WTC11 (cell line): ENCODE measurements around the gene PRPF8. TPM values are rescaled to one million over a fixed set of nuclear protein-coding genes. Genes with fewer than 3 reads are reported as not detected.

Experiments used
- ATAC-seq: fragments of 200-7000 bp; cut with Tn5 transposase; 2 replicates; pipeline ENCODE4 v1.10.0; 2021; ENCODE audit warnings: mild to moderate bottlenecking, moderate library complexity
- CTCF ChIA-PET: fragments of 300-600 bp; sonication (Branson Sonifier 250); formaldehyde crosslinking; loops from one replicate; lab custom pipeline; 2021; ENCODE audit warnings: antibody characterized with exemption; lab: Charles Lee
- POLR2A ChIA-PET: fragments of 350-600 bp; sonication (Branson Sonifier 250); formaldehyde crosslinking; loops from one replicate; lab custom pipeline; 2021; ENCODE audit warnings: antibody characterized with exemption; lab: Charles Lee
- DNase-seq: peaks from one replicate; pipeline ENCODE4 v3.0.0; 2021; ENCODE audit warnings: low spot score
- H3K27ac Mint-ChIP-seq: 2 replicates; pipeline ENCODE4 v1.8.0; 2021; ENCODE audit warnings: mixed read lengths
- H3K27me3 Mint-ChIP-seq: 2 replicates; pipeline ENCODE4 v1.8.0; 2021; ENCODE audit warnings: low read depth, mild to moderate bottlenecking, moderate library complexity, mixed read lengths
- H3K36me3 Mint-ChIP-seq: 2 replicates; pipeline ENCODE4 v1.8.0; 2021; ENCODE audit warnings: mixed read lengths
- H3K4me1 Mint-ChIP-seq: 2 replicates; pipeline ENCODE4 v1.8.0; 2022; ENCODE audit warnings: mixed read lengths
- H3K4me3 Mint-ChIP-seq: 2 replicates; pipeline ENCODE4 v1.8.0; 2021; ENCODE audit warnings: mild to moderate bottlenecking, moderate library complexity, mixed read lengths
- H3K9me3 Mint-ChIP-seq: 2 replicates; pipeline ENCODE4 v1.8.0; 2021; ENCODE audit warnings: mixed read lengths
- CREM ChIP-seq: sonication (generic); formaldehyde crosslinking; IDR thresholded peaks from 2 replicates; pipeline ENCODE4 v1.8.1; 2022; ENCODE audit warnings: mild to moderate bottlenecking, missing genetic modification reagents, moderate library complexity
- ETV6 ChIP-seq: sonication (generic); formaldehyde crosslinking; IDR thresholded peaks from 2 replicates; pipeline ENCODE4 v1.8.1; 2022; ENCODE audit warnings: mild to moderate bottlenecking, missing genetic modification reagents
- FOXK1 ChIP-seq: sonication (generic); formaldehyde crosslinking; IDR thresholded peaks from 2 replicates; pipeline ENCODE4 v1.8.0; 2022; ENCODE audit warnings: mild to moderate bottlenecking, moderate library complexity, missing genetic modification reagents
- GTF2I ChIP-seq: fragments of 250-450 bp; sonication (Bioruptor Pico); conservative IDR thresholded peaks from 2 replicates; pipeline ENCODE4 v1.4.0; 2021; ENCODE audit warnings: mild to moderate bottlenecking
- MYBL2 ChIP-seq: sonication (generic); formaldehyde crosslinking; IDR thresholded peaks from 2 replicates; pipeline ENCODE4 v1.8.1; 2023; ENCODE audit warnings: mild to moderate bottlenecking, moderate library complexity, missing genetic modification reagents
- NR1H2 ChIP-seq: sonication (generic); formaldehyde crosslinking; IDR thresholded peaks from 2 replicates; pipeline ENCODE4 v1.9.0; 2021; ENCODE audit warnings: mild to moderate bottlenecking, moderate library complexity, missing genetic modification reagents
- NR2C2 ChIP-seq: sonication (generic); formaldehyde crosslinking; IDR thresholded peaks from 2 replicates; pipeline ENCODE4 v1.8.0; 2022; ENCODE audit warnings: mild to moderate bottlenecking, missing genetic modification reagents
- OVOL2 ChIP-seq: fragments of 250-450 bp; sonication (Bioruptor Pico); IDR thresholded peaks from 2 replicates; pipeline ENCODE4 v1.9.0; 2021; ENCODE audit warnings: mild to moderate bottlenecking, borderline replicate concordance
- RORB ChIP-seq: fragments of 250-450 bp; sonication (Bioruptor Pico); IDR thresholded peaks from 2 replicates; pipeline ENCODE4 v1.9.0; 2021; ENCODE audit warnings: mild to moderate bottlenecking
- SMAD3 ChIP-seq: sonication (generic); formaldehyde crosslinking; IDR thresholded peaks from 2 replicates; pipeline ENCODE4 v1.8.0; 2022; ENCODE audit warnings: missing genetic modification reagents, mild to moderate bottlenecking, borderline replicate concordance
- ZBTB21 ChIP-seq: sonication (generic); formaldehyde crosslinking; IDR thresholded peaks from 2 replicates; pipeline ENCODE4 v1.8.1; 2023; ENCODE audit warnings: mild to moderate bottlenecking, missing genetic modification reagents, borderline replicate concordance
- ZNF121 ChIP-seq: sonication (generic); formaldehyde crosslinking; IDR thresholded peaks from 2 replicates; pipeline ENCODE4 v1.8.0; 2023; ENCODE audit warnings: missing genetic modification reagents
- ZNF423 ChIP-seq: fragments of 250-450 bp; sonication (Bioruptor Pico); IDR thresholded peaks from 2 replicates; pipeline ENCODE4 v2.1.2; 2022; ENCODE audit warnings: mild to moderate bottlenecking, moderate library complexity
- total RNA-seq: library from RNA; stranded (reverse); gene quantifications from 3 replicates; pipeline ENCODE4 v1.2.3, GENCODE V29; 2021
- TF ChIP-seq, protein P1 (sequence below): sonication (generic); formaldehyde crosslinking; IDR thresholded peaks from 2 replicates; pipeline ENCODE4 v1.8.1; 2022; ENCODE audit warnings: missing genetic modification reagents, borderline replicate concordance
- TF ChIP-seq, protein P2 (sequence below): sonication (generic); formaldehyde crosslinking; IDR thresholded peaks from 2 replicates; pipeline ENCODE4 v1.8.1; 2023; ENCODE audit warnings: mild to moderate bottlenecking, missing genetic modification reagents
- TF ChIP-seq, protein P3 (sequence below): fragments of 250-450 bp; sonication (Bioruptor Pico); IDR thresholded peaks from 2 replicates; pipeline ENCODE4 v1.9.0; 2021; ENCODE audit warnings: mild to moderate bottlenecking
- TF ChIP-seq, protein P4 (sequence below): sonication (generic); formaldehyde crosslinking; conservative IDR thresholded peaks from 2 replicates; pipeline ENCODE4 v1.8.1; 2023; ENCODE audit warnings: mild to moderate bottlenecking, low read depth, missing genetic modification reagents, moderate library complexity

PRPF8 gene
- total RNA-seq, 1 experiment from 2014 or later: 388 TPM

DNA sequence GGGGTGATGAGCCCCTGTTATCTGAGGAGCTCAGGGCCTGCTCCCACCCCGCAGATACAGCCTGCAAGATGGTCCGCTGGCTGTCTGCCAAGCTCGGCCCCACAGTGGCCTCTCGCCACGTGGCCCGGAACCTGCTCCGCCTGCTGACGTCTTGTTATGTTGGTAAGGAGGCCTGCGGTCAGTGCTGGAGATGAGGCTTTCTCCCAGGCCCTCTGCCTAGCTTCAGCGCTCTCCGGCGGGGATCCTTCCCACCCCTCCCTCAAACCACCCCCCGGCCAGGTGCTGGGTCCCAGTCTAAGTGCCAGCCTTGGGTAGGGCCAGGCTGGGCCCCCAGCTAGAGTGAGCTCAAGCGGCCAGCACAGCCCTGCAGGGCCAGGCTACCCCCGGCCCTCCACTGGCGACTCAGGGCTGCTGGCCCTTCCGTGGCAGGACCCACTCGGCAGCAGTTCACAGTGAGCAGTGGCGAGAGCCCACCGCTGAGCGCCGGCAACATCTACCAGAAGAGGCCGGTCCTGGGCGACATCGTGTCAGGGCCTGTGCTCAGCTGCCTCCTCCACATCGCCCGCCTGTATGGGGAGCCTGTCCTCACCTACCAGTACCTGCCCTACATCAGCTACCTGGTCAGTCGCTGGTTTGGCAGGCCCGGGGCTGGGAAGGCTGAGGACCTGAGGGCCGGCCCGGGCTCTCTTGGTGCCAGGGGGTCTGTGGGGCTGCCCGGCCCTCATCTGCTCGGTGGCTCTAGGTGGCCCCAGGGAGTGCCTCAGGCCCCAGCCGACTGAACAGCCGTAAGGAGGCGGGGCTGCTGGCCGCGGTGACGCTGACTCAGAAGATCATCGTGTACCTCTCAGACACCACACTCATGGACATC is 45.9 kb upstream of the PRPF8 start:
- Mint-ChIP-seq H3K36me3 (no peaks in the 10 kb centered on the region; the same call in 1 of the 2 replicates), H3K4me3 (no peak overlapping the region), H3K27ac (no peak overlapping the region), H3K4me1 (peaks cover 1% of the 10 kb centered on the region; the same call in 1 of the 2 replicates), H3K27me3 (no peaks in the 10 kb centered on the region), H3K9me3 (no peaks in the 10 kb centered on the region)
- no peak for DNase-seq
- CTCF ChIA-PET: no interaction called here
- TF ChIP-seq, protein P1, sequence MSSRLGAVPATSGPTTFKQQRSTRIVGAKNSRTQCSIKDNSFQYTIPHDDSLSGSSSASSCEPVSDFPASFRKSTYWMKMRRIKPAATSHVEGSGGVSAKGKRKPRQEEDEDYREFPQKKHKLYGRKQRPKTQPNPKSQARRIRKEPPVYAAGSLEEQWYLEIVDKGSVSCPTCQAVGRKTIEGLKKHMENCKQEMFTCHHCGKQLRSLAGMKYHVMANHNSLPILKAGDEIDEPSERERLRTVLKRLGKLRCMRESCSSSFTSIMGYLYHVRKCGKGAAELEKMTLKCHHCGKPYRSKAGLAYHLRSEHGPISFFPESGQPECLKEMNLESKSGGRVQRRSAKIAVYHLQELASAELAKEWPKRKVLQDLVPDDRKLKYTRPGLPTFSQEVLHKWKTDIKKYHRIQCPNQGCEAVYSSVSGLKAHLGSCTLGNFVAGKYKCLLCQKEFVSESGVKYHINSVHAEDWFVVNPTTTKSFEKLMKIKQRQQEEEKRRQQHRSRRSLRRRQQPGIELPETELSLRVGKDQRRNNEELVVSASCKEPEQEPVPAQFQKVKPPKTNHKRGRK (CRISPR knock-in tag): no peak
- TF ChIP-seq OVOL2 (no peak), ETV6 (CRISPR knock-in tag) (no peak), ZNF423 (CRISPR knock-in tag) (no peak), NR2C2 (no peak), RORB (CRISPR knock-in tag) (no peak), NR1H2 (CRISPR knock-in tag) (no peak), CREM (CRISPR knock-in tag) (no peak)
- TF ChIP-seq, protein P2, sequence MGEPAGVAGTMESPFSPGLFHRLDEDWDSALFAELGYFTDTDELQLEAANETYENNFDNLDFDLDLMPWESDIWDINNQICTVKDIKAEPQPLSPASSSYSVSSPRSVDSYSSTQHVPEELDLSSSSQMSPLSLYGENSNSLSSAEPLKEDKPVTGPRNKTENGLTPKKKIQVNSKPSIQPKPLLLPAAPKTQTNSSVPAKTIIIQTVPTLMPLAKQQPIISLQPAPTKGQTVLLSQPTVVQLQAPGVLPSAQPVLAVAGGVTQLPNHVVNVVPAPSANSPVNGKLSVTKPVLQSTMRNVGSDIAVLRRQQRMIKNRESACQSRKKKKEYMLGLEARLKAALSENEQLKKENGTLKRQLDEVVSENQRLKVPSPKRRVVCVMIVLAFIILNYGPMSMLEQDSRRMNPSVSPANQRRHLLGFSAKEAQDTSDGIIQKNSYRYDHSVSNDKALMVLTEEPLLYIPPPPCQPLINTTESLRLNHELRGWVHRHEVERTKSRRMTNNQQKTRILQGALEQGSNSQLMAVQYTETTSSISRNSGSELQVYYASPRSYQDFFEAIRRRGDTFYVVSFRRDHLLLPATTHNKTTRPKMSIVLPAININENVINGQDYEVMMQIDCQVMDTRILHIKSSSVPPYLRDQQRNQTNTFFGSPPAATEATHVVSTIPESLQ (CRISPR knock-in tag): no peak
- POLR2A ChIA-PET: no interaction called here
- ATAC-seq: no peak

DNA sequence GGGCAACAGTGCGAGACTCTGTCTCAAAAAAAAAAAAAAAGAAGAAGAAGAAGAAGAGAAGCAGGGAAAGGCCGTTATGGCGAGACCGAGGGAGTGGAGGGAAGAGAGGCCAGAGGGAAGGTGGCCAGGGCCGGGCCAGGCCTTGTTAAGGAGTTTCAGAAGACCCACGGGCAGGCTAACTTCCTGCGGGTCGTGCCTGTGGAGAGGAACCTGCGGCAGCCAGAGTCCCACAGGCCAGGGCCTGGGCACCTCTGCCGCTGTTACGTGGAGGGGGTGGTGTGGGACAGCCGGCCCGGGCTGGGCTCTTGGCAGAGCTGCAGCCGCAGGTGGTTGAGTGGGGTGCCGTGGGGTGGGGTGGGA is 45.3 kb upstream of the PRPF8 start:
- no peaks in the 10 kb centered on the region; the same call in 1 of the 2 replicates for H3K36me3 Mint-ChIP-seq
- peaks cover 4% of the 10 kb centered on the region; the same call in 1 of the 2 replicates for H3K4me1 Mint-ChIP-seq
- DNase-seq (no peak), ATAC-seq (no peak)
- TF ChIP-seq ZBTB21 (CRISPR knock-in tag) (no peak), OVOL2 (no peak), SMAD3 (CRISPR knock-in tag) (no peak), ETV6 (CRISPR knock-in tag) (no peak), GTF2I (CRISPR knock-in tag) (no peak), MYBL2 (CRISPR knock-in tag) (no peak), FOXK1 (CRISPR knock-in tag) (no peak), ZNF121 (CRISPR knock-in tag) (no peak)
- TF ChIP-seq, protein P3, sequence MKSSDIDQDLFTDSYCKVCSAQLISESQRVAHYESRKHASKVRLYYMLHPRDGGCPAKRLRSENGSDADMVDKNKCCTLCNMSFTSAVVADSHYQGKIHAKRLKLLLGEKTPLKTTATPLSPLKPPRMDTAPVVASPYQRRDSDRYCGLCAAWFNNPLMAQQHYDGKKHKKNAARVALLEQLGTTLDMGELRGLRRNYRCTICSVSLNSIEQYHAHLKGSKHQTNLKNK (CRISPR knock-in tag): no peak
- TF ChIP-seq, protein P4, sequence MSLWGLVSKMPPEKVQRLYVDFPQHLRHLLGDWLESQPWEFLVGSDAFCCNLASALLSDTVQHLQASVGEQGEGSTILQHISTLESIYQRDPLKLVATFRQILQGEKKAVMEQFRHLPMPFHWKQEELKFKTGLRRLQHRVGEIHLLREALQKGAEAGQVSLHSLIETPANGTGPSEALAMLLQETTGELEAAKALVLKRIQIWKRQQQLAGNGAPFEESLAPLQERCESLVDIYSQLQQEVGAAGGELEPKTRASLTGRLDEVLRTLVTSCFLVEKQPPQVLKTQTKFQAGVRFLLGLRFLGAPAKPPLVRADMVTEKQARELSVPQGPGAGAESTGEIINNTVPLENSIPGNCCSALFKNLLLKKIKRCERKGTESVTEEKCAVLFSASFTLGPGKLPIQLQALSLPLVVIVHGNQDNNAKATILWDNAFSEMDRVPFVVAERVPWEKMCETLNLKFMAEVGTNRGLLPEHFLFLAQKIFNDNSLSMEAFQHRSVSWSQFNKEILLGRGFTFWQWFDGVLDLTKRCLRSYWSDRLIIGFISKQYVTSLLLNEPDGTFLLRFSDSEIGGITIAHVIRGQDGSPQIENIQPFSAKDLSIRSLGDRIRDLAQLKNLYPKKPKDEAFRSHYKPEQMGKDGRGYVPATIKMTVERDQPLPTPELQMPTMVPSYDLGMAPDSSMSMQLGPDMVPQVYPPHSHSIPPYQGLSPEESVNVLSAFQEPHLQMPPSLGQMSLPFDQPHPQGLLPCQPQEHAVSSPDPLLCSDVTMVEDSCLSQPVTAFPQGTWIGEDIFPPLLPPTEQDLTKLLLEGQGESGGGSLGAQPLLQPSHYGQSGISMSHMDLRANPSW (CRISPR knock-in tag): no peak
- ChIA-PET CTCF (no interaction called here), POLR2A (no interaction called here)
- no peaks in the 10 kb centered on the region for H3K27me3 Mint-ChIP-seq
- H3K4me3 Mint-ChIP-seq: no peak overlapping the region
- H3K27ac Mint-ChIP-seq: no peak overlapping the region
- H3K9me3 Mint-ChIP-seq: no peaks in the 10 kb centered on the region
